ENCODE results near the gene FAM3D.
"Not testable (repeated sequence)": the region's sequence is repeated elsewhere in the genome, so short reads cannot be mapped to it uniquely, and the experiment has no call there.

The FAM3D gene

GRCh38 chr3:58666683-58667082 is at the start of gene FAM3D:
FAM3D (minus strand) TSS chr3:58666774; CDS start chr3:58655563, 11,211 bp downstream.
- H3K4me3 Mint-ChIP-seq, result no peak within 1 kb of the TSS
- H3K27ac Mint-ChIP-seq, result no peak within 1 kb of the TSS
- no peaks in the 10 kb centered on the region for H3K4me1 Mint-ChIP-seq
- no peaks in the 10 kb centered on the region for H3K36me3 Mint-ChIP-seq
- peaks cover 40% of the 10 kb centered on the region for H3K27me3 Mint-ChIP-seq
- ATAC-seq, result no peak
- H3K9me3 Mint-ChIP-seq, result no peaks in the 10 kb centered on the region

- ATAC-seq, result no peak
Measured at GRCh38 chr3:58713715-58714401, 47.3 kb upstream of the FAM3D start.

GRCh38 chr3:58711871-58712270 is 45.3 kb upstream of the FAM3D start:
- H3K9me3 Mint-ChIP-seq, result no peaks in the 10 kb centered on the region
- ATAC-seq, result no peak
- no peaks in the 10 kb centered on the region for H3K36me3 Mint-ChIP-seq
- H3K27me3 Mint-ChIP-seq, result no peaks in the 10 kb centered on the region
- H3K4me1 Mint-ChIP-seq, result no peaks in the 10 kb centered on the region
- no peak overlapping the region for H3K4me3 Mint-ChIP-seq
- no peak overlapping the region for H3K27ac Mint-ChIP-seq

More at GRCh38 chr3:58713715-58714401, 47.3 kb upstream of the FAM3D start:
- Mint-ChIP-seq H3K4me3 (no peak overlapping the region), H3K27me3 (no peaks in the 10 kb centered on the region), H3K9me3 (no peaks in the 10 kb centered on the region), H3K36me3 (no peaks in the 10 kb centered on the region), H3K4me1 (no peaks in the 10 kb centered on the region), H3K27ac (no peak overlapping the region)

- not testable (repeated sequence) for H3K36me3 Mint-ChIP-seq, H3K4me1 Mint-ChIP-seq, H3K27me3 Mint-ChIP-seq, H3K27ac Mint-ChIP-seq, ATAC-seq, H3K4me3 Mint-ChIP-seq, H3K9me3 Mint-ChIP-seq
Measured at GRCh38 chr3:58708983-58709382, 42.4 kb upstream of the FAM3D start.

- no peak for ATAC-seq
- H3K27ac Mint-ChIP-seq, result no peak overlapping the region
- no peaks in the 10 kb centered on the region for H3K9me3 Mint-ChIP-seq
- no peaks in the 10 kb centered on the region for H3K36me3 Mint-ChIP-seq
- H3K4me3 Mint-ChIP-seq, result no peak overlapping the region
- no peaks in the 10 kb centered on the region for H3K27me3 Mint-ChIP-seq
- no peaks in the 10 kb centered on the region for H3K4me1 Mint-ChIP-seq
Measured at GRCh38 chr3:58708116-58708791, 41.7 kb upstream of the FAM3D start.

- no peak for ATAC-seq
- no peak overlapping the region for H3K27ac Mint-ChIP-seq
- no peaks in the 10 kb centered on the region for H3K27me3 Mint-ChIP-seq
- H3K4me3 Mint-ChIP-seq, result no peak overlapping the region
- no peaks in the 10 kb centered on the region for H3K4me1 Mint-ChIP-seq
- H3K9me3 Mint-ChIP-seq, result no peaks in the 10 kb centered on the region
- H3K36me3 Mint-ChIP-seq, result no peaks in the 10 kb centered on the region
Measured at GRCh38 chr3:58707390-58707930, 40.9 kb upstream of the FAM3D start.

- no peaks in the 10 kb centered on the region for H3K9me3 Mint-ChIP-seq
- ATAC-seq, result peak; percentile 16
- no peaks in the 10 kb centered on the region for H3K4me1 Mint-ChIP-seq
- H3K36me3 Mint-ChIP-seq, result no peaks in the 10 kb centered on the region
- H3K27me3 Mint-ChIP-seq, result no peaks in the 10 kb centered on the region
- H3K4me3 Mint-ChIP-seq, result no peak overlapping the region
- no peak overlapping the region for H3K27ac Mint-ChIP-seq
Measured at GRCh38 chr3:58706395-58707167, 40.0 kb upstream of the FAM3D start.

- H3K27me3 Mint-ChIP-seq, result no peaks in the 10 kb centered on the region
- H3K27ac Mint-ChIP-seq, result no peak overlapping the region
- H3K4me1 Mint-ChIP-seq, result no peaks in the 10 kb centered on the region
- no peak for ATAC-seq
- no peaks in the 10 kb centered on the region for H3K36me3 Mint-ChIP-seq
- H3K4me3 Mint-ChIP-seq, result no peak overlapping the region
- H3K9me3 Mint-ChIP-seq, result no peaks in the 10 kb centered on the region
Measured at GRCh38 chr3:58704745-58705144, 38.2 kb upstream of the FAM3D start.

GRCh38 chr3:58704304-58704703 is 37.7 kb upstream of the FAM3D start:
- not testable (repeated sequence) for ATAC-seq, H3K4me1 Mint-ChIP-seq, H3K36me3 Mint-ChIP-seq, H3K9me3 Mint-ChIP-seq, H3K27me3 Mint-ChIP-seq, H3K4me3 Mint-ChIP-seq, H3K27ac Mint-ChIP-seq

GRCh38 chr3:58698246-58698645 is 31.7 kb upstream of the FAM3D start:
- Mint-ChIP-seq H3K4me1 (no peaks in the 10 kb centered on the region), H3K4me3 (no peak overlapping the region), H3K27ac (no peak overlapping the region), H3K36me3 (no peaks in the 10 kb centered on the region), H3K27me3 (peaks cover 15% of the 10 kb centered on the region), H3K9me3 (no peaks in the 10 kb centered on the region)
- no peak for ATAC-seq

- H3K36me3 Mint-ChIP-seq, result no peaks in the 10 kb centered on the region
- H3K27me3 Mint-ChIP-seq, result peaks cover 15% of the 10 kb centered on the region
- no peak for ATAC-seq
- no peak overlapping the region for H3K4me3 Mint-ChIP-seq
- H3K27ac Mint-ChIP-seq, result no peak overlapping the region
- no peaks in the 10 kb centered on the region for H3K9me3 Mint-ChIP-seq
- H3K4me1 Mint-ChIP-seq, result no peaks in the 10 kb centered on the region
Measured at GRCh38 chr3:58697561-58697960, 31.0 kb upstream of the FAM3D start.

- not testable (repeated sequence) for H3K27ac Mint-ChIP-seq, H3K9me3 Mint-ChIP-seq, H3K4me1 Mint-ChIP-seq, H3K4me3 Mint-ChIP-seq, H3K36me3 Mint-ChIP-seq, ATAC-seq
- H3K27me3 Mint-ChIP-seq, result peaks cover 15% of the 10 kb centered on the region
Measured at GRCh38 chr3:58696813-58697212, 30.2 kb upstream of the FAM3D start.

- no peak overlapping the region for H3K4me3 Mint-ChIP-seq
- no peak overlapping the region for H3K27ac Mint-ChIP-seq
- no peaks in the 10 kb centered on the region for H3K4me1 Mint-ChIP-seq
- peaks cover 2% of the 10 kb centered on the region for H3K9me3 Mint-ChIP-seq
- peaks cover 15% of the 10 kb centered on the region for H3K27me3 Mint-ChIP-seq
- no peak for ATAC-seq
- no peaks in the 10 kb centered on the region for H3K36me3 Mint-ChIP-seq
Measured at GRCh38 chr3:58696093-58696492, 29.5 kb upstream of the FAM3D start.

- peaks cover 15% of the 10 kb centered on the region for H3K27me3 Mint-ChIP-seq
- ATAC-seq, H3K4me1 Mint-ChIP-seq, H3K27ac Mint-ChIP-seq, H3K36me3 Mint-ChIP-seq, H3K9me3 Mint-ChIP-seq, H3K4me3 Mint-ChIP-seq: not testable (repeated sequence)
Measured at GRCh38 chr3:58695284-58695683, 28.7 kb upstream of the FAM3D start.
